HUDEP-2 (cell line): ENCODE results near the gene FREM2.
A peak's percentile ranks its signal among the peaks of the same experiment; 100 is the strongest.

Source experiments
- DNase-seq, 76 experiments: peaks; one replicate each; lab custom pipeline; 2025; ENCODE audit not compliant: unreplicated experiment in 76 of 76; lab: John Stamatoyannopoulos, UW

Gene FREM2

DNA sequence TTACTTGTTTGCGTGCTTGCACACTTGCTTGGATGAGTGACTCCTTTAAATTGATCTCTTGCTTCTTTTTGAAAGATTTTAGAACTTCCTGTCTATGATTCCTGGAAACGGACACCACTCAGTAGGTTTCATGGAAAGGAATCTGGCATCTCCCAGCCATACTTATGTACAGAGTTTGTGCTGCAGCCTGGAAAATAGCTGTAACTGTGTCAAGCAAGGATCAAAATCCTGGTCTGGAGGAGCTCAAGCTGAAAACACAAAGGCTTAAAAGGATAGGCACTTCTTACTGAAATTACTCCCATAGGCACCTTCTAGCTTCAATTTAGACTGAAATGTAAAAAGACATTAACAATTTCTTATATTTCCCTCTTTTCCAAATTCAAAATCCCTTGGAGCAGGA is 1.4 kb upstream of the FREM2 start:
- DNase-seq, result no peak

DNA sequence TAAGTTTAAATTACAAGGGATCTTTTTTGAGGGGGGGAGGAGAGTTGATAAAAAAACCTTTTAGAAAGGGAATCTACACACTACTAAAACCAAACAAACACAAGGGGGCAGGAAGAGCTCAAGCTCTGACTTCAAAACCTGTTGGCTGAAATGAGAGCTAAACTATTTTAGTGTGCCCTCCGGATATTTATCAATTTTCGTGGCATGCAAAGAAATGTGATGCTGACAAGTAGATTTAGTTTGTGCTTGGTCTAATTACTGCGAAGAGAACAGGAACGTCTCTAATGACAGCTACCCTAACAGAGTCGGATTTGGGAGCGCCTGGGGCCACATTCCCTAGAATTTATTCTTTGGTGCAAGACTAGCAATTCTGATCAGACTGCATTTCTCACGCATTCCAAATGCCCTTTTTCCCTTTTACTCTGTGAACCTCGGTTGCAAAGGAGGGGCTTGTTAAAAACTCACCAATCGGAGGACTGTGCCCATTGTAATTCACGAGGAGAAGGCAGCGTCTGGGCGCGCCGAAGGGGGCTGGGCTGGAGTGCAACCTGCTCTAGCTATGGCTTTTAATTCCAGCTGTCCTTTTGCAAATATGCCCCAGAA is 802 bp upstream of the FREM2 start:
- DNase-seq, result peak in 1 of 76 experiments; percentile 7

DNA sequence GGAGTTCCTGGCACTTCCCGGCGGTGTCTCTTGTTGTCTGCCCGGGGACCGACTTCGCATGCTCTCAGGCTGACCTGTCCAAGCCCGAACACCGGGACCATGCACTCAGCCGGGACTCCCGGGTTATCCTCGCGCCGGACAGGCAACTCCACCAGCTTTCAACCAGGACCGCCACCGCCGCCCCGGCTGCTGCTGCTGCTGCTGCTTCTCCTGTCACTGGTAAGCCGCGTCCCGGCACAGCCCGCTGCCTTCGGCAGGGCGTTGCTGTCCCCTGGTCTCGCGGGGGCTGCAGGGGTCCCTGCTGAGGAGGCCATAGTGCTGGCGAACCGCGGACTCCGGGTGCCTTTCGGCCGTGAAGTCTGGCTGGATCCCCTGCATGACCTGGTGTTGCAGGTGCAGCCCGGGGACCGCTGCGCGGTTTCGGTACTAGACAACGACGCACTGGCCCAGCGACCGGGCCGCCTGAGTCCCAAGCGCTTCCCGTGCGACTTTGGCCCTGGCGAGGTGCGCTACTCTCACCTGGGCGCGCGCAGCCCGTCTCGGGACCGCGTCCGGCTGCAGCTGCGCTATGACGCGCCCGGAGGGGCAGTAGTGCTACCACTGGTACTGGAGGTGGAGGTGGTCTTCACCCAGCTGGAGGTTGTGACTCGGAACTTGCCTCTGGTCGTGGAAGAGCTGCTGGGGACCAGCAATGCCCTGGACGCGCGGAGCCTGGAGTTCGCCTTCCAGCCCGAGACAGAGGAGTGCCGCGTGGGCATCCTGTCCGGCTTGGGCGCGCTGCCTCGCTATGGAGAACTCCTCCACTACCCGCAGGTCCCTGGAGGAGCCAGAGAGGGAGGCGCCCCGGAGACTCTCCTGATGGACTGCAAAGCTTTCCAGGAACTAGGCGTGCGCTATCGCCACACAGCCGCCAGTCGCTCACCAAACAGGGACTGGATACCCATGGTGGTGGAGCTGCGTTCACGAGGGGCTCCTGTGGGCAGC is 661 bp downstream of the FREM2 start:
- DNase-seq, result no peak

- no peak for DNase-seq
These were observed 1.8 kb downstream of the FREM2 start for GRCh38 chr13:38688674-38689073.

DNA sequence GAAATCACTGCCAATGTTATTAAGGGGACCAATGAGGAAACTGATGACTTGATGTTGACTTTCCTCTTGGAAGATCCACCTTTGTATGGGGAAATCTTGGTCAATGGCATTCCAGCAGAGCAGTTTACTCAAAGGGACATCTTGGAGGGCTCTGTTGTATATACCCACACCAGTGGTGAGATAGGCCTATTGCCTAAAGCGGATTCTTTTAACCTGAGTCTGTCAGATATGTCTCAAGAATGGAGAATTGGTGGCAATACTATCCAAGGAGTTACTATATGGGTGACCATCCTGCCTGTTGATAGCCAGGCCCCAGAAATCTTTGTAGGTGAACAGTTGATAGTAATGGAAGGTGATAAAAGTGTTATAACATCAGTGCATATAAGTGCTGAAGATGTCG is 3.4 kb downstream of the FREM2 start:
- DNase-seq, result no peak

- DNase-seq, result no peak
These were observed 6.3 kb downstream of the FREM2 start for GRCh38 chr13:38693168-38693567.

DNA sequence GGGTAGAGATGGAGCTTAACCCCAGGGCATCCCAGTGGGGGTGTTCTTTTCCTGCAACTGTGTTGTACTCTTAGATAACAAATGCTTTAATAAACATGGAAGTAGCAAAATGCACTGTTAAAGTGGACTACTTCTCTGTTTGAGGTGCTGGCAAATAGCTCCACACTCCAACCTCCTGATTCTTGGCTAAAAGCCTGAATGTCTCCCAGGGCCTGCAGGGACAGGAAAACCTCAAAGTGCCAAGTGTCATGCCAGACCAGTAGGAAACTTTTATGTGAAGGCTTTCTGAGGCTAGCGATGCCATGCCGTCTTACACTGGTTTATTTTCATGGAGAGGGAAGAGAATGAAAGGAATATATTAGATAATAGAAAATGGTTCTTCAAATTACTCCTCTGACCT is 6.8 kb downstream of the FREM2 start:
- DNase-seq, result no peak

- no peak for DNase-seq
These were observed 10.3 kb downstream of the FREM2 start for GRCh38 chr13:38697197-38697596.

DNA sequence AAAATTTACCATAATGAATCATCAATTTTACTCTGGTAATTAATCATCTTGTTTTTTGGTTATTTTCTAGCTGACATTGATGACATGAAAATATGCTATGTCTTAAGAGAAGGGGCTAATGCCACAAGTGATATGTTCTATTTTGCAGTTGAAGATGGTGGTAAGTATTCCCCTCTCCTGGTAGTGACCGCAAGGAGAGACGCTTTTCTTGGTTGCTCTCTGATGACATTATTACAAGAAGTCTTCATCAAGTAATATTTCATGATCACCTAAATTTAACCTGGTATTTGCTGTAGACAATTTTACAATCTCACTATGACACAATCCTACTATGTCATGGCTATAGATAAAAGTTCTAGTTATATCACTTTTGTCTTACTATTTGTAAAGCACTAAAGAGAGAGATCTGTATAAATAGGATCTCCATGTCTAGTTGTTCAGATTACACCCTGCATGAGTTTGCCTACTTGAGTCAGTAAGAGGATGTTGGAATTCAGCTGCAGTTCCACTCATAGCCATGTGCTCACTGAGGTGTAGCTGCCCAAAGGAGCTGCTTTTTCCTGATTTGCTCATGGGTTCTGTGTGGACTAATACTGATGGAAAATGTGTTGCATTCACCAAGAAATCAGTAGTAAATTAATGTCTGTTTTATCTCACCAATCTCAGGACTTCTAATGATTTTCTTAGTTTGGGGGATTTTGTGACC is 10.9 kb downstream of the FREM2 start:
- no peak for DNase-seq

DNA sequence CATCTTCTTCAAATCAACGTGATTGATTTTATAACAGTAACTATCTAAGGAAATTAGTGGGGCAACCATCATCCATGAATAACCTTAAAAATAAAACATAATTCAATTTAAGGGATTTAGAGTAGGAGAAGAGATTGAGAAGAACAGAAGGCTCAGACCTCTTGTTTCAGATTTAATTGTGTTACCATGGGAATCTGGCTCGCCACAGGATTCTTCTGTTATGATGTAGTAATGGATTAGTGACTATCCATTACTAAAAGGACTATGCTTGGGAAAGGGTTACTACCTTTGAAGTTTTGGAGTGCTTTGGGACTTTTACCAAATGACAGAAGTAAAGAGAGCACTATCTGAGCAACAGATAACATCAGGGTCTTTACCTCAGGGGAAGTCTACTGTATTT is 13.2 kb downstream of the FREM2 start:
- DNase-seq, result no peak

DNA sequence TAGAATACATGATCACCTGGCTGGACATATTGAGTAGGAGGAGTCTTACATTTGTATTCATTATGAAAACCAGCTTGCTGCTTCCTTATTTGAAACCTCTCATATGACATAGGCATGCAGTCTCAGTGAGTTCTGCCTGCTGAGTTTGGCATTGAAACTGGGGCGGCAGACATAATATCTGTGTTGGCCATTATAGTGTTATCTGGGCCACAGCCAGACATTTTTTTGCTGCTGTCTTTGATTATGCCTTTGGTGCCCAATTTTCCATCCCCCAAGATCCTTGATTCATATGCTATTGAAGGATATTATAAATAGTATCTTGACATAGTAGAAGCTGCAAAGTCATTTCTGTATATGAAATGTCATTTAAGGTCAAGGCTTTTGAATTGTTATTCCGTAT is 15.8 kb downstream of the FREM2 start:
- no peak for DNase-seq

DNA sequence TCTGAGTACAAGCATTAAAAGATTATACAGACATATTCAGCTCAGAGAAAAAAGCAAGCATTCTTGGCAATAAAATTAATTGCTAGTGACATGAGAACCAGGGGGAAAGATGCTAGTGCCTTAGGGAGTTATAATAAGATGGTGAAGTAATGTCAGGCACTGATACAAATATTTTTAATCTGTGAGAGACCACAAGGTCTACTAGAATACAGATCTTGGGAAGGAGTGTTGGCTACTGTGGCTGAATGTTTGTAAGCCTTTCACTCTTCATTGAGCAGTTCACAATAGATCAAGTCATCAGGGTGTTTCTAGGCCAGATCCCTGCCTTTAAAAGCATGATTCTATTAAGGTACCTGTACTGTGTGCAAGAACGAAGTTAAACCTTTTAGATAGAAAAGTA is 16.4 kb downstream of the FREM2 start:
- DNase-seq, result no peak

DNA sequence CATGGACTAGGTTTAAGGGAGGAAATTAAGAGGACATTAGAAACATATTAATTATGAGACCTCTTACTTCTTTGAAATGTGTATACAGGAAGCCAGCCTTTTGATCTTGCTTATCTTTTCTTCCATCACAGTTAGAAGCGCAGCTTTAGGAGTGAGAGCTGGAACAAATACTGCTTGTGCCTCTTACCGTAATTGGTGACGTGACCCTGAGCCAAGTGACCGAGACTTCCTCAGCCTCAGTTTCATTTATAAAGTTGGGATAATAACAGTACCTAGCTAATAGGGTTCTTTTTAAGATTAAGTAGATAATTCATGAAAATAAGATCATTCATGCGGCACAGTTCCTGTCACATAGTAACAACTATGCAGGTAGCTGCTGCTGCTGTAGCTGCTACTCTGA is 18.5 kb downstream of the FREM2 start:
- no peak for DNase-seq

DNA sequence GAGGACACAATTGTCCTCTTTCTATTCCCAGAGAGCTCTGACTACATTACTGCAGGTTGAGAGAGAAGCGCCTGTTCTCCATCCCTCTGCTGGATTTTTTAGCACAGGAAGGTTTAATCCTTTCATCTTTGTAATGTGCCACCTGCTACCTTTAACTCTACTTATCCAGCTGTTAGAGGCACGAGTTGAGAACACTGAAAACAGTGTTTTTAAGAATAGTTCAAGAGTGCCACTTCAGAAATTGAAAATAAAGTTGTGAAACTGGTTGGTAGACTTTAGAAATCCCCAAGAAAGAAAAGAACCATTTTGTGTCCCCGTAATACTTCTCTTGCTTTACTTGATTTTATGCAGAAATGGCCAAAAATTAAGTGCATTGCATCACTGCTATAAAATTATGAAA is 20.6 kb downstream of the FREM2 start:
- DNase-seq, result no peak

- DNase-seq, result no peak
These were observed 26.2 kb downstream of the FREM2 start for GRCh38 chr13:38713046-38713445.

GRCh38 chr13:38718374-38718773 is 31.5 kb downstream of the FREM2 start:
- no peak for DNase-seq

DNA sequence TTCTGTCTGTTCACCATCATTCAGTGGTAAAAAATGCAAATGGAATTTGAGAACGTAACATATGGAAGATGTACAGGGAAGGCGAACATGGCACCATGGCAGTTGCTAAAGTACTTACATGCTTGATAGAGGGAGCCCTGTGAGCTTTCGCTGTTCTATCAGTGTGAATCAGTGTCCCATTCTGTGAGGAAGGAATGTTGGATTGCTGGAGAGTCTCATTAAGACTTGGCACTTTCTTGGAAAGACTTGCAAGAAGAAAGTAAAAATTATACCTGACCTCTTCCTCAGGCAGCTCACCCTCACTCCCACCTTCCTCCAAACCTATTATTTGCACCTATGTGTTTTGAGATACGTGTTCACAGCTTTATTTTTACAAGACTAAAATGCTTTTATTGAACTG is 43.5 kb downstream of the FREM2 start:
- DNase-seq, result no peak

DNA sequence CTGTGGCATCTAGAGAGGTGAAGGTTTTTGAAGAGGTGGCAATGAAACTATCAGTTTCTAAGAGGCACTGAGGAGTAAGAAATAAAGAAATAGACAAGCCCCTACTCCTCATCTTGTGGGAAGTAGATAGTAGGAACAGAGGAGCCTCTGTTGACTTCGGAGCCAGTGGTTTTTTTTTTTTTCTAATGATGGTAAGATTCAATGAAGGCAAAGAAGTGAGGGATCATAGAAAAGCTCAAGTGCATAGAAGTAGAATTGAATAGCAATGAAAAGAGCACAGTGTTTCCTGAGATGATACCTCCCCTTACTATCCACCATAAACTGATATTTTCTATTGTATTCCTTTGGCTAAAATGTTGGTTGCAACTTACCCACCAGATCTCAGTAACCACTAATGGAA is 46.3 kb downstream of the FREM2 start:
- DNase-seq, result no peak

DNA sequence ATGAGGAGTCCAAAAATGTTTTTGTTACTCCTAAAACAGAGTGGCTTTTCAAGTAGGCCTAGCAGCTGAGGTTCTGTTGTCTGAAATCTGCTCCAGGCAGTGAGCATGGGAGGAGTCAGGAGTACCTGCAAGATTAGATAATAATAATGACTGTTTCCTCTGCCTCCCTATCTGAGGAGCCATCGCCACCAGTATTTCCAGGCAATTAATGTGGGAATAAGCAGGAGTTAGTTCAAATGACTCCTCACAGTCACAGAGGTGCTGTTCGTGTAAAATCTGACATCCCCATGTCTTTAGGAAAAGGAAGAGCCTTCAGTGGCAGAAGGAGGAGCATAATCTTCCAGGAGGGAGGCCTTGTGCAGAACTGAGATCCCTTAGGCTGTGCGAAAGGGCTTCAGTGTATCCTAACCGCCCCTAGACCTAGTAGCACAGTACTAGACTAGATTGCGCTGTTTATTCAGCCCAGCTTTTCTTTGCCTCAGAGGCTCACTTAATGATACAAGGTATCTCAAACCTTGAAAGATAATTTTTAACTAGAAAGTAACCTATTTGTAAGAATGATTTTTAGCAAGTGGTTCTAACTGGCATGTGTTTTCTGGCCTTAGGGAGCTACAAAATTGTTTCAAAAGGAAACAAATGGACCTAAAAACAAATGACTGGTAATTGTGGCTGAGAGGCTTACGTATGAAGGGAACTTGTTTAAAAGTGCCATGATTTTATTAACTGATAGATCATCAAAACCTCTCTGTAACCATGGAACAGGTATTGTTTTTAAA is 49.0 kb downstream of the FREM2 start:
- DNase-seq, result no peak

- DNase-seq, result no peak
These were observed 56.6 kb downstream of the FREM2 start for GRCh38 chr13:38743466-38743865.

- no peak for DNase-seq
These were observed 65.8 kb downstream of the FREM2 start for GRCh38 chr13:38752686-38753085.
